Right lobe of liver (tissue), 6 donors: ENCODE results near the gene COX20. TPM values are rescaled to one million over a fixed set of nuclear protein-coding genes. Genes with fewer than 3 reads are reported as not detected.

Source experiments
- ATAC-seq, 4 donors: fragments of 200-7000 bp; cut with Tn5 transposase; one replicate each; pipeline ENCODE4 v1.9.1; 2020; ENCODE audit warnings: mild to moderate bottlenecking in 4 of 4, moderate library complexity in 4 of 4
- DNase-seq, 3 donors: peaks; one replicate each; pipeline ENCODE4 v3.0.0-alpha.2; 2020
- H3K27ac ChIP-seq, 3 donors: fragments of 200-600 bp; one replicate each; pipeline ENCODE4 v1.8.0; 2022
- H3K27me3 ChIP-seq, 2 donors: fragments of 200-600 bp; one replicate each; pipeline ENCODE4 v1.8.0; 2022
- H3K36me3 ChIP-seq, 4 donors: fragments of 200-600 bp; sonication (generic) in 1 of 4; one replicate each; pipeline versions ENCODE4 v1.5.1 to v1.8.0; 2017 to 2022; ENCODE audit warnings: control low read depth in 1 of 4
- H3K4me1 ChIP-seq, 4 donors: fragments of 200-600 bp; sonication (generic) in 1 of 4; one replicate each; pipeline versions ENCODE4 v1.5.1 to v1.8.0; 2017 to 2022; ENCODE audit warnings: control low read depth in 1 of 4
- H3K4me3 ChIP-seq, 3 donors: fragments of 200-600 bp; one replicate each; pipeline ENCODE4 v1.8.0; 2022
- H3K9me3 ChIP-seq, 4 donors: fragments of 200-600 bp; sonication (generic) in 1 of 4; one replicate each; pipeline versions ENCODE4 v1.5.1 to v1.8.0; 2017 to 2022; ENCODE audit warnings: control low read depth in 1 of 4
- POLR2A ChIP-seq: fragments of 450-650 bp; IDR thresholded peaks from one replicate; pipeline ENCODE4 v1.6.1; 2017; ENCODE audit warnings: antibody characterized with exemption, mild to moderate bottlenecking
- WGBS: methylation state at CpG from one replicate; pipeline ENCODE4 v1.1.6; 2018; ENCODE audit warnings: low coverage, low lambda C conversion rate; ENCODE audit not compliant: insufficient coverage; ENCODE audit errors: missing lambda C conversion rate; 5-methylcytosine and 5-hydroxymethylcytosine counted together
- intact Hi-C, 2 donors: fragments of 100-400 bp; cut with DNase I; formaldehyde crosslinking; loops; one replicate each; pipeline versions ENCODE4 v1.11.2 to v1.14.1; 2022
- long read RNA-seq: library from polyadenylated mRNA; unstranded; transcript quantifications from one replicate; pipeline ENCODE4 v2.0.0, GENCODE V29; 2019
- total RNA-seq, 6 experiments: library from RNA; depleted of rRNA in 2 of 6; stranded (reverse); fragments of >200 nt in 2 of 6; fragmentation: NEBNext Ultra II Directional in 3 of 6; extraction: Animal tissue kit (Norgen Biotek cat#: 25700) in 3 of 6; gene quantifications; one replicate each; pipeline versions ENCODE4 v1.1.0 to v1.2.4, GENCODE V29; 2016 to 2023
- TF ChIP-seq, protein P1 (sequence below), 4 donors: fragments of 200-600 bp in 3 of 4; fragments of 450-650 bp in 1 of 4; IDR thresholded peaks; one replicate each; pipeline versions ENCODE4 v1.5.1 to v1.8.0; 2016 to 2022; ENCODE audit warnings: antibody characterized with exemption in 4 of 4, mild to moderate bottlenecking in 2 of 4
- donor health status: DM: no; HTN: yes; CAD: no.
- donor health status: DM: no; HTN: no; CAD: no.
- donor health status: DM: no; HTN: no; CAD: no.
- donor health status: DM: no; HTN: yes; CAD: no.
- donor health status: DM: no; HTN: yes; CAD: no.

Gene COX20, protein sequence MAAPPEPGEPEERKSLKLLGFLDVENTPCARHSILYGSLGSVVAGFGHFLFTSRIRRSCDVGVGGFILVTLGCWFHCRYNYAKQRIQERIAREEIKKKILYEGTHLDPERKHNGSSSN
- total RNA-seq, result 10 to 100 TPM; 16.8 to 28.5 (median 19.6) TPM
- long read RNA-seq, transcript COX20-203 (4 exons, 2,631 nt), result minor isoform, 11 of 33 reads
- long read RNA-seq, transcript COX20-202 (3 exons, 1,005 nt), result major isoform, 21 of 33 reads
- long read RNA-seq, partial matches to known transcripts, result 0 of 33 reads
- long read RNA-seq, other reads (novel, unspliced or antisense), result 1 of 33 reads

DNA sequence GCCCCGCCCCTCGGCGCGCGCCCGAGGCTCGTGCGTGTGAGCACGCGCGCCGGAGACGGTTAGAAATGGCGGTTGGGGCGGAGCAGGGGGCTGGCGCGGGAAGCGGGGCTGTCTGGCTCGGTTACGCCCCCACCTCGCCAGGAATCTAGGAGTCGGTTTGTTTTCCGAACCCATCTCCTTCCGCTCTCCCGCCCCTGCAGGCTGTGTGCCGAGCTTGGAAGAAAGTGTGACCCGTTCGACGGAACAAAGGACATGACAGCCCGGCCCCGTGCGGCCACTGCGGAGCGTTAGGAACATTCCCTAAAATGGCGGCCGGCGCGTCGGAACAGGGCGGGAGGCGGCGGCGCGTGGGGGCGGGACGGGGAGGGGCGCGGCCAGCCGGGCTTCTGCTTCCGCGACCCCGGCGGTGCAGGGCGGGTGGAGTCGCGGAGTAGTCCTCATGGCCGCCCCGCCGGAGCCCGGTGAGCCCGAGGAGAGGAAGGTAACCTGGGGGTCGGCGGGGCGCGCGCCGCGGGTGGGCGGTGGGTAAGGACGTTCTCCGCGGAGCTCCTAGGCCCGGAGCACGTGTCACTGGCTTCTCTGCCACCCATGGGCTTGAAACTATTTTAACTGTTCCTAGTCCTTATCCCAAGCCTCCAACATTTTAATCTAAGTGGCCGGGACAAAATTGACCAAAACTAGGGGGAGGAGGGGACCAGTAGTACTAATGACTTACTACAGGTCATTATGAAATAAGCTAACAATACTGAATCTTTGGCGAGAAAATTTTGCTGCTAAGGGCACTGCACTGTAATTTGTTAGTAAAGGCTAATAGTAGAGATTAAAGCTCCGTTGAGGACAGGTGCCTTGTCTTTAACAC, at the start of gene COX20:
Gene COX20, plus strand, starts transcription at position 383 of the 859 bp plus-strand sequence. Its CDS starts 57 bp downstream, at position 440.
- under 1% methylated on average over 14 of the region's 77 CpGs for WGBS
- ATAC-seq (peak; percentile 78 to 89 (median 84)), DNase-seq (peak in 2 of 3 donors; percentile 91 to 93)
- Histone ChIP-seq H3K27ac (peak within 1 kb of the TSS; percentile 94 to 98 (median 97)), H3K36me3 (peaks cover 0 to 6% (median 0%) of the 10 kb centered on the region in 4 donors), H3K4me3 (peak within 1 kb of the TSS; percentile 69 to 75 (median 70)), H3K9me3 (no peaks in the 10 kb centered on the region), H3K4me1 (peaks cover 0 to 20% (median 0%) of the 10 kb centered on the region in 4 donors), H3K27me3 (no peaks in the 10 kb centered on the region)
- intact Hi-C loops, result no loop called here
- TF ChIP-seq, protein P1, sequence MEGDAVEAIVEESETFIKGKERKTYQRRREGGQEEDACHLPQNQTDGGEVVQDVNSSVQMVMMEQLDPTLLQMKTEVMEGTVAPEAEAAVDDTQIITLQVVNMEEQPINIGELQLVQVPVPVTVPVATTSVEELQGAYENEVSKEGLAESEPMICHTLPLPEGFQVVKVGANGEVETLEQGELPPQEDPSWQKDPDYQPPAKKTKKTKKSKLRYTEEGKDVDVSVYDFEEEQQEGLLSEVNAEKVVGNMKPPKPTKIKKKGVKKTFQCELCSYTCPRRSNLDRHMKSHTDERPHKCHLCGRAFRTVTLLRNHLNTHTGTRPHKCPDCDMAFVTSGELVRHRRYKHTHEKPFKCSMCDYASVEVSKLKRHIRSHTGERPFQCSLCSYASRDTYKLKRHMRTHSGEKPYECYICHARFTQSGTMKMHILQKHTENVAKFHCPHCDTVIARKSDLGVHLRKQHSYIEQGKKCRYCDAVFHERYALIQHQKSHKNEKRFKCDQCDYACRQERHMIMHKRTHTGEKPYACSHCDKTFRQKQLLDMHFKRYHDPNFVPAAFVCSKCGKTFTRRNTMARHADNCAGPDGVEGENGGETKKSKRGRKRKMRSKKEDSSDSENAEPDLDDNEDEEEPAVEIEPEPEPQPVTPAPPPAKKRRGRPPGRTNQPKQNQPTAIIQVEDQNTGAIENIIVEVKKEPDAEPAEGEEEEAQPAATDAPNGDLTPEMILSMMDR (IDR thresholded peaks at IDR 0.05), result no peak
- TF ChIP-seq POLR2A, result no peak

DNA sequence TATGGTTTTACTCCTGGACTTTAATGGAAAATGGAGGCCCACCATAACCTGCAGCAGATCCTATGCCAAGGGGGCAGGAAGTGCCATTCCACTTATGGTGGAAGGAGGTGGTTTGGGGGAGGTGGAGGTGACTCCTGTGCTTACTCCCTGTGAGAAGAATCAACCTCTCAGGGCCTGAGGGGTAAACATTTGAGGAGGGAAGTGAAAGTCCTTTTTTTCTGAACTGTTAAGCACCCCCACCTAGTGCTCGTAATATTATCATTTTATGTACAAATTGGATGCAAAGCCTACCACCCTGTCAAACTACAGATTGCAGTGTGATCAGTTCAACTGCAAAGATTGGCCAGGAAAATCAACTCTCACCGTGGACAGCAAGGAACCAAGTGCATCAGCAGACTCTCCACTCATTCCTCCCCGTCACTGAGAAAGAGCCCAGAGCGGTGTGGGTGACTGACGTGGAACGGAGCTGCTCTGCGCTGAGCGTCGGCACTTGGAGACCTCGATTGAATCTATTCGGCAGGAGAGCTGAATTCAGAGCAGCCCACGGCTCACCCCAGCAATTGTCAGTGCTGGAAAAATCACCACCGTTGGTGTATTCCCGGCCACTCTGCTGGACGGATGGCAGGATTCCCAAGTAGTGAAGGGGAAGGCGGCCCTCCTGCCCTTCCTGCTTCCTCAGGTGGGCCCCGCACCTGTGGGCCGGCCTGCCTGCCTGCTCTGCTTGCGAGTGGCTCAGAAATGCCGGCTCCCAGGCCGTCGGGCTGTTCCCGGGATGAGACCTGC, 46.8 kb upstream of the COX20 start:
- Histone ChIP-seq H3K9me3 (no peaks in the 10 kb centered on the region), H3K36me3 (no peaks in the 10 kb centered on the region), H3K4me1 (peaks cover 0 to 5% (median 2%) of the 10 kb centered on the region in 4 donors), H3K4me3 (no peak overlapping the region), H3K27ac (no peak overlapping the region), H3K27me3 (no peaks in the 10 kb centered on the region)
- intact Hi-C loops, result no loop called here
- TF ChIP-seq, protein P1 (IDR thresholded peaks at IDR 0.05), result no peak
- TF ChIP-seq POLR2A, result no peak
- 79% methylated on average over 8 of the region's 23 CpGs for WGBS
- no peak for DNase-seq
- ATAC-seq, result no peak

DNA sequence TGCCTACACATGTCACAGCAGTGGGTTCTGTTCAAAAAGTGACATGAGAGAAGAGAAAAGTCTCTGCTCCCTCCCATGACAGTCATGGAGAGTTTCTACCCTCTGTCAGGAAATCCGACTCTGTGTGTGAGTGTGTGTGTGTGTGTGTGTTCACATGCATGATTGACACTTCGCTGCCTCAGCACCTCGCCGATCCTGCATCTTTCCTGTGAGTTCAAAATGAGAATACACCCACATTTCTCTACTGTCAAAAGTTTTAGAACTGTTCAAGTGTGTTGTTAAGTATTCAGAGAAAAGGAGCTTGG, 46.2 kb upstream of the COX20 start:
- peaks cover 0 to 5% (median 2%) of the 10 kb centered on the region in 4 donors for H3K4me1 ChIP-seq
- H3K36me3 ChIP-seq, result no peaks in the 10 kb centered on the region
- intact Hi-C loops, result no loop called here
- 83% methylated on average over 4 of the region's 4 CpGs for WGBS
- DNase-seq (no peak), ATAC-seq (no peak)
- no peaks in the 10 kb centered on the region for H3K27me3 ChIP-seq
- H3K9me3 ChIP-seq, result no peaks in the 10 kb centered on the region
- TF ChIP-seq, protein P1 (IDR thresholded peaks at IDR 0.05), result no peak
- no peak for TF ChIP-seq POLR2A
- no peak overlapping the region for H3K27ac ChIP-seq
- H3K4me3 ChIP-seq, result no peak overlapping the region

DNA sequence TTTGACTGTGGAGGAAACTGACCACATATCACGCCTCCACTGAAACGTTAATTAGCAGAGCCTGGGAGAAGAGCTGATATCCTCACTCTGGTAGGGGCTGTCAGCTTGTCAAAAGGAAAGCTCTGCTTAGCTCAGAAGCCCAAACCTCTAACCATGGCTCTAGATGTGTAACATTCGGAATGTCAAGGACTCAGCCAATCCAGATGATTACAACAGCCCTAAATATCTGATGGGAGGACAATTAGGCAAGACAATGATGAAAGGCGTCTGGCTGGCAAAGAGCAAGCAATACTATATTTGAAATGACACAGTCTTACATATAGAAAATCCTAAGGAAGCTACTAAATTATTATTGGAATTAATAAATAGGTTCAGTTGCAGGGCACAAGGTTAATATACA, 45.7 kb upstream of the COX20 start:
- peaks cover 0 to 5% (median 2%) of the 10 kb centered on the region in 4 donors for H3K4me1 ChIP-seq
- H3K4me3 ChIP-seq, result no peak overlapping the region
- 45% methylated on average over 4 of the region's 4 CpGs for WGBS
- intact Hi-C loops, result no loop called here
- H3K9me3 ChIP-seq, result no peaks in the 10 kb centered on the region
- DNase-seq (no peak), ATAC-seq (no peak)
- H3K27me3 ChIP-seq, result no peaks in the 10 kb centered on the region
- no peak overlapping the region for H3K27ac ChIP-seq
- TF ChIP-seq POLR2A, result no peak
- TF ChIP-seq, protein P1 (IDR thresholded peaks at IDR 0.05), result no peak
- H3K36me3 ChIP-seq, result no peaks in the 10 kb centered on the region
